HL-60 (cell line): Measurements from ENCODE around the gene TVP23C.

Experiments used
- DNase-seq, 2 experiments: peaks; one replicate each; pipeline ENCODE4 v3.0.0-alpha.2; 2010 to 2020; ENCODE audit warnings: low read depth in 1 of 2, low spot score in 1 of 2
- H3K27ac ChIP-seq: fragments of 250-450 bp; sonication (Bioruptor Pico); replicated peaks from 2 replicates; pipeline ENCODE4 v1.5.1; 2020; ENCODE audit warnings: mild to moderate bottlenecking, moderate library complexity
- H3K27me3 ChIP-seq: fragments of 250-450 bp; sonication (Bioruptor Pico); 2 replicates; pipeline ENCODE4 v1.5.1; 2021; ENCODE audit warnings: mild to moderate bottlenecking, moderate library complexity; ENCODE audit not compliant: insufficient read depth, poor library complexity, severe bottlenecking
- H3K4me3 ChIP-seq: replicated peaks from 2 replicates; pipeline ENCODE4 v1.5.1; 2011; ENCODE audit warnings: mild to moderate bottlenecking, control low read depth, low read length; ENCODE audit not compliant: insufficient read depth
- GABPA ChIP-seq: IDR thresholded peaks from 2 replicates; pipeline ENCODE4 v1.6.1; 2012; ENCODE audit warnings: low read depth
- POLR2AphosphoS5 ChIP-seq: IDR thresholded peaks from 2 replicates; pipeline ENCODE4 v1.6.1; 2012; ENCODE audit warnings: low read depth
- SPI1 ChIP-seq: IDR thresholded peaks from 2 replicates; pipeline ENCODE4 v1.6.1; 2012; ENCODE audit warnings: low read depth, mild to moderate bottlenecking, borderline replicate concordance
- TF ChIP-seq, protein P1 (sequence below): IDR thresholded peaks from 2 replicates; pipeline ENCODE4 v1.6.1; 2012; ENCODE audit warnings: low read depth; ENCODE audit not compliant: insufficient replicate concordance
- TF ChIP-seq, protein P2 (sequence below): IDR thresholded peaks from one replicate; pipeline ENCODE4 v1.5.1; 2011; ENCODE audit warnings: low read length, control low read depth, inconsistent platforms; ENCODE audit not compliant: insufficient read depth

The TVP23C gene

DNA sequence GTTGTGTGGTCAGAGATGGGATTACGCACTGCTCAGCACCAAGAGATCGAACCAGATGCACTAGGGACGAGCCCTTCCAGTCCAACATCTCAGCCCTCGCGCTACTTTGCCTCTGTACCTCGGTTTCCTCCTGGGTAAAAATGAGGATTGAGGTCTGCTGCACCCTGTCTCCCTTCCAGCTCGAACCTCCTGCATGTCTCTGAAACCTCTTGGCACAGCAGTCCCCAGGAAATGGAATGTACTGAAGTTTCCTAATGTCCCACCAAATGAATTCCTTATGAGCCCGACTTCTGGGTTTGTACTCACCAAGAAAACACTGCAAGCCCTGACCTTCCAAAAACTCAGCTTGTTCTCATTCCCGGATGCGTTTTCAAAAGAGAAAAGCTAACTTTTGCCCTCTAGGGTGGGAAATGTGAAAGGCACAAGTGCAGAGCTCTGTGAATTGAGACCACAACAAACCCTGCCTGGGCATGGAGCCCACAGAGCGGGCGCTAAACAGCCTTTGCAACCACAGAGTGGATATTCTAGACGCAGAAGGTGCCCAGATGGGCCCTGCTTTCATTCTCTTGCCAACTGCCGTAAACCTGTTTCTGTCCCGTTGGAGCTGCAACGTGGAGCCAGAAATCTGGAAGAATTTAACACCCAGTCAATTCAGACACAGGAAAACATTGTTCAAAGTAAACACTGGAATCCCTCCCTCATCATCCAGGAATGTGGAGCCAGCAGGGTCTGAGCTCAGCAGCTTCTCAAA lies 106.1 kb downstream of the TVP23C start:
- no peaks in the 10 kb centered on the region for H3K27me3 ChIP-seq
- no peak for DNase-seq
- H3K4me3 ChIP-seq: no peak overlapping the region
- H3K27ac ChIP-seq: no peak overlapping the region
- TF ChIP-seq, protein P1, sequence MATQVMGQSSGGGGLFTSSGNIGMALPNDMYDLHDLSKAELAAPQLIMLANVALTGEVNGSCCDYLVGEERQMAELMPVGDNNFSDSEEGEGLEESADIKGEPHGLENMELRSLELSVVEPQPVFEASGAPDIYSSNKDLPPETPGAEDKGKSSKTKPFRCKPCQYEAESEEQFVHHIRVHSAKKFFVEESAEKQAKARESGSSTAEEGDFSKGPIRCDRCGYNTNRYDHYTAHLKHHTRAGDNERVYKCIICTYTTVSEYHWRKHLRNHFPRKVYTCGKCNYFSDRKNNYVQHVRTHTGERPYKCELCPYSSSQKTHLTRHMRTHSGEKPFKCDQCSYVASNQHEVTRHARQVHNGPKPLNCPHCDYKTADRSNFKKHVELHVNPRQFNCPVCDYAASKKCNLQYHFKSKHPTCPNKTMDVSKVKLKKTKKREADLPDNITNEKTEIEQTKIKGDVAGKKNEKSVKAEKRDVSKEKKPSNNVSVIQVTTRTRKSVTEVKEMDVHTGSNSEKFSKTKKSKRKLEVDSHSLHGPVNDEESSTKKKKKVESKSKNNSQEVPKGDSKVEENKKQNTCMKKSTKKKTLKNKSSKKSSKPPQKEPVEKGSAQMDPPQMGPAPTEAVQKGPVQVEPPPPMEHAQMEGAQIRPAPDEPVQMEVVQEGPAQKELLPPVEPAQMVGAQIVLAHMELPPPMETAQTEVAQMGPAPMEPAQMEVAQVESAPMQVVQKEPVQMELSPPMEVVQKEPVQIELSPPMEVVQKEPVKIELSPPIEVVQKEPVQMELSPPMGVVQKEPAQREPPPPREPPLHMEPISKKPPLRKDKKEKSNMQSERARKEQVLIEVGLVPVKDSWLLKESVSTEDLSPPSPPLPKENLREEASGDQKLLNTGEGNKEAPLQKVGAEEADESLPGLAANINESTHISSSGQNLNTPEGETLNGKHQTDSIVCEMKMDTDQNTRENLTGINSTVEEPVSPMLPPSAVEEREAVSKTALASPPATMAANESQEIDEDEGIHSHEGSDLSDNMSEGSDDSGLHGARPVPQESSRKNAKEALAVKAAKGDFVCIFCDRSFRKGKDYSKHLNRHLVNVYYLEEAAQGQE: no peak
- TF ChIP-seq, protein P2, sequence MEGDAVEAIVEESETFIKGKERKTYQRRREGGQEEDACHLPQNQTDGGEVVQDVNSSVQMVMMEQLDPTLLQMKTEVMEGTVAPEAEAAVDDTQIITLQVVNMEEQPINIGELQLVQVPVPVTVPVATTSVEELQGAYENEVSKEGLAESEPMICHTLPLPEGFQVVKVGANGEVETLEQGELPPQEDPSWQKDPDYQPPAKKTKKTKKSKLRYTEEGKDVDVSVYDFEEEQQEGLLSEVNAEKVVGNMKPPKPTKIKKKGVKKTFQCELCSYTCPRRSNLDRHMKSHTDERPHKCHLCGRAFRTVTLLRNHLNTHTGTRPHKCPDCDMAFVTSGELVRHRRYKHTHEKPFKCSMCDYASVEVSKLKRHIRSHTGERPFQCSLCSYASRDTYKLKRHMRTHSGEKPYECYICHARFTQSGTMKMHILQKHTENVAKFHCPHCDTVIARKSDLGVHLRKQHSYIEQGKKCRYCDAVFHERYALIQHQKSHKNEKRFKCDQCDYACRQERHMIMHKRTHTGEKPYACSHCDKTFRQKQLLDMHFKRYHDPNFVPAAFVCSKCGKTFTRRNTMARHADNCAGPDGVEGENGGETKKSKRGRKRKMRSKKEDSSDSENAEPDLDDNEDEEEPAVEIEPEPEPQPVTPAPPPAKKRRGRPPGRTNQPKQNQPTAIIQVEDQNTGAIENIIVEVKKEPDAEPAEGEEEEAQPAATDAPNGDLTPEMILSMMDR: no peak
- TF ChIP-seq POLR2AphosphoS5 (no peak), GABPA (no peak), SPI1 (no peak)

DNA sequence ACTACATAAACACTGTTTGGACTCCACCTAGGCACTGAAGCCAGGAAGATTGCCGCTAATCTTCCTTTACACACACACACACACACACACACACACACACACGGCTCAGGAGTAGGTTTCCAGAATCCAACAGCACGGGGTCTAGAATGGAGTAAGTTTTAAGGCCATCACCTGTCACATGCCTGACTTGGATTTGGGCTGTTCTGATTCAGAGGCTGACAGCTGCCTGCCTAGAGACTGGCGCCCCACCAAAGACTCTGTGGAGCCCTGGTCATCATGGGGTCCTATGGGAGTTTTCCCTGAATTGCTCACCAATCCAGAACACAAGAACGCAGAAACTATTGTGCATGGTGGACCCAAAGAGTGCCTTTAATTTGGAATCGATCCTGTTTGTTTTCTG lies 106.8 kb downstream of the TVP23C start:
- TF ChIP-seq GABPA (no peak), POLR2AphosphoS5 (no peak), SPI1 (no peak)
- TF ChIP-seq, protein P1: no peak
- TF ChIP-seq, protein P2: no peak
- Histone ChIP-seq H3K27me3 (no peaks in the 10 kb centered on the region), H3K27ac (no peak overlapping the region), H3K4me3 (no peak overlapping the region)
- no peak for DNase-seq

DNA sequence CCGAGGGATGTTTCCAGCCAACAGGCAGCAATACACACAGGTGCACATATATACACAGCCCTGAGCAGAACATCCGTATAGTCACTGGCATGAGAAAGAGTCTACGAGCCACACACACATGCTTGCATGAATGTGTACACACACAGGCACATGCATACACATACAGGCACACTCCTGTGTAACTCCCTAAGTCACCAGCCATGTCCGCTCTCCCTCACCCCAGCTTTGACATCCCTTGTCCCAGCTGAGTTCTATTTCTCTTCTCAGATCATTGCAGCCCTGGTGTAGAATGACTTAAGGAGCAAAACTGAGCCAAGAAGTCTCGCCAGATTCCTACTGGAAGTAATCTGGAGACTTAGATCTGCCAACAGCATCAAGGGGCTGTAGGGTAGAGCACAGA lies 108.9 kb downstream of the TVP23C start:
- Histone ChIP-seq H3K4me3 (no peak overlapping the region), H3K27me3 (no peaks in the 10 kb centered on the region), H3K27ac (no peak overlapping the region)
- TF ChIP-seq, protein P2: no peak
- TF ChIP-seq, protein P1: no peak
- TF ChIP-seq POLR2AphosphoS5: no peak
- no peak for TF ChIP-seq SPI1
- TF ChIP-seq GABPA: no peak
- DNase-seq: no peak
